GM21723 (cell line): ENCODE measurements around the gene ZSCAN1.
A peak's percentile ranks its signal among the peaks of the same experiment; 100 is the strongest.

Experiments
- ATAC-seq: cut with Tn5 transposase; IDR thresholded peaks from one replicate; pipeline ENCODE4 v1.9.1; 2021; ENCODE audit warnings: mild to moderate bottlenecking, moderate library complexity; ENCODE audit not compliant: unreplicated experiment

ZSCAN1 gene

GRCh38 chr19:58067240-58067912, 33.6 kb downstream of the ZSCAN1 start:
- no peak for ATAC-seq

DNA sequence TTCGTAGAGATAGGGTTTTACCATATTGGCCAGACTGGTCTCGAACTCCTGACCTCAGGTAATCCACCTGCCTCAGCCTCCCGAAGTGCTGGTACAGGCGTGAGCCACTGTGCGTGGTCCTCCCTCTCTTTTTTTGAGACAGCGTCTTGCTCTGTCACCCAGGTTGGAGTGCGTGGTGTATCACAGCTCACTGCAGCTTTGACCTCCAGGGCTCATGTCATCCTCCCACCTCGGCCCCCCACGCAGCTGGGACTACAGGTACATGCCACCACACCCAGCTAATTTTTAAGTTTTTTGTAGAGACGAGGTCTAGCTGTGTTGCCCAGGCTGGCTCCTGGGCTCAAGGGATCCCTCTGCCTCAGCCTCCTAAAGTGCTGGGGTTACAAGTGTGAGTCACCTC, 46.0 kb downstream of the ZSCAN1 start:
- ATAC-seq = no peak

DNA sequence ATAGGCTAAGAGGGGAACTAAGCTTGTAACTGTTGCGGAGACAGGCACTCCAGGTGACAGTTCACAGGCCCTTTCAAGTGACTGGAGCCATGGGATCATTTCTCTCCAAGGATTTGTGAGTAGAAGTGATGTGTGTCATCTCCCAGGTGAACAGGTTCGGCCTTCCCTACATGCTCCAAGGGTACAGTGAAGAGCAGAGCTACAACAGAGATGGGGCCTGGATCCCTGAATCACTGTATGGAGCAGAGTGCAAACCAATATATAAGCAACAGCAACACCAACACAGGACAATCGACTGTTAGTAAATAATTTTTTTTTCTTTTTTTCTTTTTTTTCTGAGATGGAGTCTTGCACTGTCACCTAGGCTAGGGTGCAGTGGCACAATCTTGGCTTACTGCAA, 49.2 kb downstream of the ZSCAN1 start:
- ATAC-seq = no peak

DNA sequence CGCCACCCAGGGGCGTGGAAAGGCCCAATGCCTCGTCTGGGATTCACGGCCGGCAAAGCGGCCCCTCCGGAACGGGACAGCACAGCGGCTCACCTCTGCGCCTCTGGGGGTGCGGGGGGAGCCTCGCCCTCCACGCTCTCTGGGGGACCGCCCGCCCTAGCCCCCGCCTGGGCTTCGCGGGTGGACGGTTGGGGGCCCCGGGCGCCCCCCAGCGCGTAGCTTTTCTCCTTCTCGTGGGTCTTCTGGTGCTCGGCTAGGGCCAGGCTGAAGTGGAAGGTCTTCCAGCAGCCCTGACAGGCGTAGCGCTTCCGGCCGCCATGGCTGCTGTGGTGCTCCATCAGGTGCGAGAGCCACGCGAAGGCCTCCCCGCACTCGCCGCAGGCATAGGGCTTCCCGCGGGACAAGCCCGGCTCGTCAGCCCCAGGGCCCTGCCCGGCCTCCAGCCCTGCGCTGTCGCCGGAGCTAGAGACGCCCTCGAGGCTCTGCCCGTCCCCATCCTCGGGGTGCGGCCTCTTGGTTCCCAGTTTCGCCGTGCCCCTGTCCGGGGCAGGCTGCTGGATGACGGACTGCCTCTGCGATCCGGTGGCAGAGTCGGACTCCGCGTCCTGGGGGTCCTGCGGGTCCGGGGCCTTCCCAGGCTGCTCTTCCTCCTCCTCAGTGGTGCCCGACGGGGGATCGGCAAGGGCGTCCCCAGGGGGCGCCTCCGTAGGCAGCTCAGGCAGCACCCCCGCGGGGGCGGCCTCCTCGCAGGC, 50.9 kb downstream of the ZSCAN1 start:
- ATAC-seq = no peak

- ATAC-seq = no peak
Measured at GRCh38 chr19:58085348-58085875, 51.6 kb downstream of the ZSCAN1 start.

DNA sequence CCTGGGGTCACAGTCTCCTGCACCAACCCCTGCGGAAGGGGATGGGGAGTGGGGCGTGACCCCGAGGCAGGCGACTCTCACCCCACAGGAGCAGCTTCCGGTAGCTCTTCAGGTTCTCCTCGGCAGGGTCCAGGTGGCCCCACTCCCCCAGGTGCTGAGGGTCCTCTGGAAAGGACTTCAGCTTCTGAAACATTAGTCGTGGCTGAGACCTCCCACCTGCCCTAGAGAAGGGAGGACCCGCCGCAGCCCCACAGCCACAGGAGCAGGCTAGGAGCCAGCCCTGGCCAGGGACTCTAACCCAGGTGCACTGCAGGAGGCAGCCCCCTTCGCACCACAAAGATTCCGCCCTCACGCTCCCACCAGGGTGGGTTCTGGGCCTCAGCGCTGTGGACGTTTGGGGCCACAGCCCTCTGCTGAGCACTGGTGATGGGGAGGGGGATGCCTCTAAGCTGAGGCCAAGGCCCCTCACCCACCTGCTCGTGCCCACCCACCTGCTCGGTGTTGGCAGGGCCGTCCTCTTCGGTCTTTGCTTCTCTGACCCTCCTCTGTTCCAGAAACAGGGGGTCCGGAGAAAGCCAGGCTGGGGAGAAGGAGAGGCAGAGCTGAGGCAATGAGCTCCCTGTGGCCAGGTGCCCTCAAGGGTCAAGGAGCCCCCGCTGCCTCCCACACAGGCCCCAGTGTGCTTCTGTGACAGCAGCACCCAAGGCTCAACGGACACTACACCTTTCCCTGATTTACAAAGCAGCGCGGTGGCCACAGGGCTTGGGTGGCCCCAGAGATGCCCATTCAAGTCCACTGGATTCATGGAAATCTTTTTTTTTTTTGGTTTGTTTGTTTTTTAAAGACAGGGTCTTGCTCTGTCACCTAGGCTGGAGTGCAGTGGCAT, 53.2 kb downstream of the ZSCAN1 start:
- ATAC-seq = no peak

- no peak for ATAC-seq
Measured at GRCh38 chr19:58088521-58089052, 54.8 kb downstream of the ZSCAN1 start.

GRCh38 chr19:58089846-58090245, 56.0 kb downstream of the ZSCAN1 start:
- no peak for ATAC-seq

DNA sequence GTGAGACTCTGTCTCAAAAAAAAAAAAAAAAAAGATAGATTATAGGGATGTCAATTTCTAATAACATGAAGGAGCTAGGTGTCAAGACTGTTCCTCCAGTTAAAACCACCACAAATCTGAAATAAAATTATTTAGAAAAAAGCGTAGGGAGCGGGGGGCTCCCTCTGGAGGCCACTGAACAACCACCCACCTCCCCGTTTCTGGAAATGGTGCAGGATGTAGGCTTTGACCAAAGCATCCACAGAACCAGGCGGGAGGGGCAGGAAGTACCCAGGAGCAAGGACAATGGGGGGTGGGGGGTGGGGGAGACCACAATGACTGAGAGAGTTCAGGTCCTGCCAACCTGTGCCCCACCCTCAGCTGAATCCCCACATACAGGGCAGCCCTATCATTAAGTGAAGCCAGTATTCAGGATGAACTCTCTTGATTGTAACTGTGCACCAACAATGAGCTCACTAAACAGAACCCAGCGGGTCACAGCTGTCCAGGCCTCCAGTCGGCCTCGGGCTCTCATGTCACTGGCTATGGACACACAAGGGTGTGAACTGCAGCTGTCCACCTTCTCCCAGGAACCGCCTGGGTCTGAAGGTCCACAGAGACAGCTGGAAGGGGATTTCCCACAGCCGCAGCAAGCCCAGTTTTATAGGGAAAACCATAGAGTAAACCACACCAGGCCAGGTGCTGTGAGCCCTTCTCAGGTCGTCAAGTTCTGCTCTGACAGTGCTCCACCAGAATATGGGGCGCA, 57.6 kb downstream of the ZSCAN1 start:
- ATAC-seq = no peak

GRCh38 chr19:58093071-58093470, 59.2 kb downstream of the ZSCAN1 start:
- ATAC-seq = no peak

- ATAC-seq = no peak
Measured at GRCh38 chr19:58095328-58095727, 61.5 kb downstream of the ZSCAN1 start.

GRCh38 chr19:58096884-58097283, 63.1 kb downstream of the ZSCAN1 start:
- ATAC-seq = no peak

DNA sequence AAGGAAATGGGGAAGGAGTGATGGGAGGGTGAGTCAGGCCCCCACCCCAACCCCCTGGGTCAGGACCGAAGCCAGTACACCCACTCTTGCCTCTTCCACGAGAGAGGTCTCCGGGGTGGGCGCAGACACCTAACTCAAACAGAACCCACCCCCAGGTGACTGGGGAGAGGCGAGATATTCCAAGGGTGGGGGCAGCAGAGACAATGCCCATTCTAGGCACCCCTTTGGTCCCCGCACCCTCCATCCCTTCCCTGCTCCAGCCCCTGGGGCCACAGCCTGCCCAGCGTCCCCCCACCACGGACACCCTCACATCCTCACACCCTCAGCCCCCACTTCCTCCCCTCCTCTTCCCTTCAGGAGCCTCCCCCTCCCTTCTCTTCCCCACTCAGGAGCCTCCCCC, 63.5 kb downstream of the ZSCAN1 start:
- no peak for ATAC-seq

- ATAC-seq = peak; percentile 51
Measured at GRCh38 chr19:58097781-58098681, 64.2 kb downstream of the ZSCAN1 start, which contains the start of gene ZSCAN18. TSS of gene ZSCAN18 (minus strand) at chr19:58098231. CDS start at chr19:58090267, 7,964 bp downstream.

DNA sequence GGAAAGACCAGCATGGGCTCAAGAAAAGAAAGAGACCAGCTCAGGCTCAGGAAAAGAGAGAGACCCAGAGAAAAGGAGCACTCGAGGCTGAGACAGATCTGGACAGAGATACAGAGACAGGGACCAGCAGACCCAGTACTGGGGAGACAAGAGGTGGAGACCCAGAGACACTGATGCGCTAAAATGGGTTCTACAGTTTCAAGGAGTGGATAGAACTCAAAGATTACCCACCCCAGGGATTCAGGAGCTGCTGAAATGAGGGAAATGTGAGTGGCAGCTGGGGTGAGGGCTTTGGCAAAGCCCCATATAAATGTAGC, 64.8 kb downstream of the ZSCAN1 start:
- ATAC-seq = no peak
